GM12873 (cell line): ENCODE results near the gene RECQL.

Experiments used
- TF ChIP-seq, protein P1 (sequence below): IDR thresholded peaks from 2 replicates; pipeline ENCODE4 v1.5.1; 2012; ENCODE audit warnings: low read depth, mild to moderate bottlenecking, moderate library complexity, low read length, control low read depth; ENCODE audit not compliant: insufficient read depth; ENCODE audit errors: missing control alignments

The RECQL gene

DNA sequence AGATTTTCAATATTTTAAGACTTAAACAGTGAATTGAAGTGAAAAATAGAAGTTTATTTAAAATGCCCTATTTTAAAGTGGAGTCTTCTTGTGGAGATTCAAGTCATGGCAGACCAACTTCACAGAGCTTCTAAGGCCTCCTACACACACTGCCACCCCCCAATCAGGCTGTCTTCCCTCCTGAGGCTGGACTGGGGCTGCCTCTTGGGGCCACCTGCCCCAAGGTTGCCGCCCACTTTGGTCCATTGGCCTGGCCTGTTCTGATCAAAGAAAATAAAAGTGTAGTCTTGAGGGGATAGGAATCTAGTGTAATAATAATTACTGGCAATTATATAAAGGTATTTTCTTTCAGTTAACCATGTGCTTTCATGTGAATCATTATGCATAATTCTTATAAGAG, 1.4 kb upstream of the RECQL start:
- TF ChIP-seq, protein P1, sequence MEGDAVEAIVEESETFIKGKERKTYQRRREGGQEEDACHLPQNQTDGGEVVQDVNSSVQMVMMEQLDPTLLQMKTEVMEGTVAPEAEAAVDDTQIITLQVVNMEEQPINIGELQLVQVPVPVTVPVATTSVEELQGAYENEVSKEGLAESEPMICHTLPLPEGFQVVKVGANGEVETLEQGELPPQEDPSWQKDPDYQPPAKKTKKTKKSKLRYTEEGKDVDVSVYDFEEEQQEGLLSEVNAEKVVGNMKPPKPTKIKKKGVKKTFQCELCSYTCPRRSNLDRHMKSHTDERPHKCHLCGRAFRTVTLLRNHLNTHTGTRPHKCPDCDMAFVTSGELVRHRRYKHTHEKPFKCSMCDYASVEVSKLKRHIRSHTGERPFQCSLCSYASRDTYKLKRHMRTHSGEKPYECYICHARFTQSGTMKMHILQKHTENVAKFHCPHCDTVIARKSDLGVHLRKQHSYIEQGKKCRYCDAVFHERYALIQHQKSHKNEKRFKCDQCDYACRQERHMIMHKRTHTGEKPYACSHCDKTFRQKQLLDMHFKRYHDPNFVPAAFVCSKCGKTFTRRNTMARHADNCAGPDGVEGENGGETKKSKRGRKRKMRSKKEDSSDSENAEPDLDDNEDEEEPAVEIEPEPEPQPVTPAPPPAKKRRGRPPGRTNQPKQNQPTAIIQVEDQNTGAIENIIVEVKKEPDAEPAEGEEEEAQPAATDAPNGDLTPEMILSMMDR: no peak

DNA sequence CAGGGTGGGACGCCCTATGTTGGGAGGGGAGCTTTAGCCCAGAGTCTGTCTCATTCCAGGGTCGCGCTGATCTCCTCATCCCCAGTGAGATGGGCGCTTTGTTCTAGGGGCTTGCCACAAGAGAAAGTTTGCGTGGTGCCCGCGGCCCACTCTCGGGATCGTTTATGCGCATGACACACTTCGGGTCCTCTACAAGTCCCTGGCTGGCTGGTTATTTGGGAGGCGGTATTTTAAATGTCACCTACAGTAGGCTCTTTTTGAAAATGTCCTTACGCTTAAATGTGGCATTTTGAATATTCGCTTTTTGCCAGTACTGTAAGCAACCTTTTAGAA, 695 bp upstream of the RECQL start:
- TF ChIP-seq, protein P1: no peak

GRCh38 chr12:21500786-21501257, 613 bp downstream of the RECQL start:
- TF ChIP-seq, protein P1: no peak

DNA sequence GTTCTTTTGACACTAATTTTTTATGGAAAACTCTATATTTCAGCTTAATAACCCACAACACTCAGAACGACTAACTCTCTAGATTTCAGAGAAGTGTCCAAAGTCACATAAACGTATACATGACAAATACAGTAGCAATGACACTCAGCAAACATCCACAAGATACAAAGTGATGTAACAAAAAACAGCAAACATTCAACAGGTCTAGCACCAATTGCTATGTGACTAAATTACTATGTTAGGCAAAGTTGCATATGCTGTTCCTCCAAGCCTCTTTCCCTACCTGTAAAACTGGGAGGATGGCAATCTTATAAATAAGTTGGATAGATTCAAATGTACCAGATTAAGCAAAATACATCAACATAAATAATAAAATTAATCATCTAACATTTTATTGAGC, 1.7 kb downstream of the RECQL start:
- TF ChIP-seq, protein P1: no peak

GRCh38 chr12:21485998-21486397, 15.4 kb downstream of the RECQL start:
- TF ChIP-seq, protein P1: no peak

DNA sequence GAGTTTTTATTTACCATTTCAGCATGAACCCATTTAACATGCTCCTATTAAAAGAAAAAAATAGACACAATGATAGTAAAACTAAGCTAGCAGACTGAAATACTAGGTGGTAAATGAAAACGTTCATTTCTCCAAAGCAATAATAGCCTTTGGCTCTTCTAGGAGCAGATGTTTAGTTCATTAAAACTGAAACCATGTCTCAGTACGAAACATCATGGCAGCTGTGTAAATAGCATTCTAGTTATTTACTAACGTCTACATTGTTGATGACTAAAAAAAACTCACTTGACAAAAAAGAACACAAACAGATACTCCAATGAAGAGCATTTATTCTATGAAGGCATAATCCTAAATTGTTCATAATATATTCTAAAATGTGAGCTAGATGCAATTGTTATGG, 17.9 kb downstream of the RECQL start:
- TF ChIP-seq, protein P1: no peak

- TF ChIP-seq, protein P1: no peak
Observed at GRCh38 chr12:21478756-21479455, 22.5 kb downstream of the RECQL start.

DNA sequence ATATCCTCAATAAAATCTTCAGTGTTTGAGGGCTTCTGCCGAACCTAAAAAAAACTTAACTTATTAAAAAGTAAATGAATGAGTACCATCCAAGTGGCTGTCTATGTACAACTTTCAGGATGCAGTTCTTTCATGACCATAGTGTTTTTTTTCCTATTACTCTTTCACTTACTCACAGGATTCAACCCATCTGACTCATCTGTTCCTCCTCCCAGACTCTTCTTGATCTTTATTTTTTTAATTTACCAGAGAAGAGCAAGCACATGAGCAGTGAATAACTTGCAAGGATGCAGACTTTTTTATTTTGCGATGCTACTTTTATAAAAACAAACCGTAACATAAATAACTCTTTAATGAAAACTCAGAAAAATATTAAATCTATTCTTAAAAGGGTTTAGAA, 24.5 kb downstream of the RECQL start:
- TF ChIP-seq, protein P1: no peak
